ENCODE data around the gene SLC22A15. TPM values are rescaled to one million over a fixed set of nuclear protein-coding genes. Genes with fewer than 3 reads are reported as not detected.

SLC22A15 gene
- total RNA-seq, 1 donor from 2014 or later, result 2.3 TPM

DNA sequence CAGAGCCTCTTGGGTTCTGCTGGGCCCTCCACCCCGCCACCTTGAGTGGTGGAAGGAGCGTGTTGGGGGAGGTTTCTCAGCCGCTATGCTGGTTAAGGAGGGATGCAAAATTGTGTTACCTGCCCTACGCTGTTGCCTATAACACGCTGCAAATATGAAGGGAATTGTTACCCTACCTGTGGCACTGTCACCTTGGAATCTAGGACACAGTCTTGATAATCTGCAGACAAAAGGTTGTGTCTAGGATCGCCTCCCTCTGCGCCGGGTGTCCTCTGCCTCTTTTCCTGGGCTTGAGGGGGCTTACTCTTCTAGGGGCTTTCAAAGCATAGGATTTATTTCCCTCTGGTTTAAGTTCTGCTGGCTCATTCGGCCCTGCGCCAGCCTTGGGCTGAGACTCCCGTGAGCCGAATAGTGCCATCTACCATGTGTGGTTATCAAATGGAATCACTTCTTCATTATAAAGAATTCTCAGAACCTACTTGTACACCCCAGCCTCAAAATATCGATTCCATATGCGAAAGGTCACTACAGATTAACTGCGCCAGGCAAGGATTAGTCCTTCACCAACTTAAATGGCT, 697 bp downstream of the SLC22A15 start:
- Mint-ChIP-seq H3K27ac (ENCODE audit: unreplicated experiment) (peak overlapping the region; percentile 24), H3K4me1 (peaks cover 10% of the 10 kb centered on the region)

DNA sequence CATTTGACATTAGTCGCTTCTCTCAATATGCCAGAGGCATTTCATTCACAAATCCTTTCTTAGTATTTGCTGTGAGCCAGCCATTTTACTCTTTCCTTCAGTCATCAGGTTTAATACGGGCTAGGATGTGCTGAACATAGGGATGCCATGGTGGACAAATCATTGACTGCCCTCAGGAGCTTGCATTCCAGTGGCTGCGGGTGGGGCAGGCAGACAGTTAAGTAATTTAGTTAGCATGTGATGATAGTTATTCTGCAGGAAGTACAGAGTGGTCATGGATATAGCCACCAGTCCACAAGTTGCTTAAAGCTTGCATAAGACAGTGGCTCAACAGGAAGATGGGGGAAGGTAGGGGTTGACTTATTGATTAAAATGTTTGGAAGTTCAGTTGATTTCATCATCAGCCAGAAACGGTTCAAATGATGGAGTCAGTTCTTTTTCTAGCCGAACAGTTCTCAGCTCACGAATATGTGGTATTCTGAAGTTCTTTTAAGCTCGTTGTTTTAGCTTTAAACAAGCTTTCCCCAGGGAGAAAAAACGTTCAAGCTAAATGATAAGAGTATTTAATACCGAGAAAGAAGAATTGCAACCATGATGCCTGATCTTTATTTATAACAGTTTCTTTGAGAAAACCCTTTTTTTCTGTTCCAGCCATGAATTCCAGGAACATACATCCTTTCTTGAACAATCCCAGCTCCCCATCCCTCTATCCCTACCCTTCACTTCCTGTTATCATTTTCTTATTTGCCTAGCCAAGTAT, 1.4 kb downstream of the SLC22A15 start:
- Mint-ChIP-seq H3K27ac (ENCODE audit: unreplicated experiment) (no peak overlapping the region), H3K4me1 (peaks cover 10% of the 10 kb centered on the region), H3K27me3 (ENCODE audit: low read depth) (peaks cover 34% of the 10 kb centered on the region), H3K9me3 (no peaks in the 10 kb centered on the region), H3K36me3 (ENCODE audit: low read depth) (no peaks in the 10 kb centered on the region), H3K4me3 (peak overlapping the region; percentile 87)
- DNase-seq (ENCODE audit: low read depth, low spot score), result no peak
- TF ChIP-seq, protein P1, sequence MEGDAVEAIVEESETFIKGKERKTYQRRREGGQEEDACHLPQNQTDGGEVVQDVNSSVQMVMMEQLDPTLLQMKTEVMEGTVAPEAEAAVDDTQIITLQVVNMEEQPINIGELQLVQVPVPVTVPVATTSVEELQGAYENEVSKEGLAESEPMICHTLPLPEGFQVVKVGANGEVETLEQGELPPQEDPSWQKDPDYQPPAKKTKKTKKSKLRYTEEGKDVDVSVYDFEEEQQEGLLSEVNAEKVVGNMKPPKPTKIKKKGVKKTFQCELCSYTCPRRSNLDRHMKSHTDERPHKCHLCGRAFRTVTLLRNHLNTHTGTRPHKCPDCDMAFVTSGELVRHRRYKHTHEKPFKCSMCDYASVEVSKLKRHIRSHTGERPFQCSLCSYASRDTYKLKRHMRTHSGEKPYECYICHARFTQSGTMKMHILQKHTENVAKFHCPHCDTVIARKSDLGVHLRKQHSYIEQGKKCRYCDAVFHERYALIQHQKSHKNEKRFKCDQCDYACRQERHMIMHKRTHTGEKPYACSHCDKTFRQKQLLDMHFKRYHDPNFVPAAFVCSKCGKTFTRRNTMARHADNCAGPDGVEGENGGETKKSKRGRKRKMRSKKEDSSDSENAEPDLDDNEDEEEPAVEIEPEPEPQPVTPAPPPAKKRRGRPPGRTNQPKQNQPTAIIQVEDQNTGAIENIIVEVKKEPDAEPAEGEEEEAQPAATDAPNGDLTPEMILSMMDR (conservative IDR thresholded peaks at IDR 0.05), result no peak

More for the DNA sequence above, 697 bp downstream of the SLC22A15 start:
- TF ChIP-seq, protein P1 (conservative IDR thresholded peaks at IDR 0.05), result no peak
- no peaks in the 10 kb centered on the region for H3K9me3 Mint-ChIP-seq
- no peak for DNase-seq (ENCODE audit: low read depth, low spot score)
- no peaks in the 10 kb centered on the region for H3K36me3 Mint-ChIP-seq (ENCODE audit: low read depth)
- H3K27me3 Mint-ChIP-seq (ENCODE audit: low read depth), result peaks cover 34% of the 10 kb centered on the region
- peak overlapping the region; percentile 87 for H3K4me3 Mint-ChIP-seq

DNA sequence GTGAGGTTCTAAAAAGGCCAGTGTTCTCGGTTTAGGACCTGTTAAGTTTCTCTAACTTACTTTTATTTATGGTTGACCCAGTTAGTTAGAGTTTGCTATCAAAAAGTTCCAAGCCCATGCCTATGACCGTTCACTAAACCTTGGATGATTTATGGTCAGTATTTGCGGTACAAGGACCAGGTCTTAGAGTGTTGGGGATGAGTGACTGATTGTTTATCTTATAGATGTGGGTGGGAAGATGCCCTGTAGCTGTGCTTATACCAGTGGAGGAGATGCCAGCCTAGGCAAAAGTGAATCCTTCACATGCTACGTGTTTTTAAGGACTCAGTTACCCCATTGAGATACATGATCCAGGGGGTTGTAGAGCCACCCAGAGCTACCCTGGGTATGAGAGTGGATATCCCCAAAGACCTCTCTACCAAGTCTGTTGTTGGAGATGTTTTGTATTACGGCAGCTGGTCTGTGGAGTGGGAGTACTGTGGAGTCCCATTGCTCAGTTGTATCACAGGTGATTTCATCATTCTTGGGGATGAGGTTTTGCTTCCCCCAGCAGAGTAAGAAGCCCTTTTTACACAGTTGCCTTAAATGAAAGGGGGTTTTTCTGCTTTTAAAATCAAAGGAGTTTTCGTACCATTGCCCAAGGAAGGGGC, 2.1 kb downstream of the SLC22A15 start:
- DNase-seq (ENCODE audit: low read depth, low spot score), result no peak
- H3K27ac Mint-ChIP-seq (ENCODE audit: unreplicated experiment), result no peak overlapping the region
- TF ChIP-seq, protein P1 (conservative IDR thresholded peaks at IDR 0.05), result no peak
- no peaks in the 10 kb centered on the region for H3K36me3 Mint-ChIP-seq (ENCODE audit: low read depth)
- peak overlapping the region; percentile 11 for H3K4me3 Mint-ChIP-seq
- H3K9me3 Mint-ChIP-seq, result no peaks in the 10 kb centered on the region
- peaks cover 10% of the 10 kb centered on the region for H3K4me1 Mint-ChIP-seq
- peaks cover 33% of the 10 kb centered on the region for H3K27me3 Mint-ChIP-seq (ENCODE audit: low read depth)

DNA sequence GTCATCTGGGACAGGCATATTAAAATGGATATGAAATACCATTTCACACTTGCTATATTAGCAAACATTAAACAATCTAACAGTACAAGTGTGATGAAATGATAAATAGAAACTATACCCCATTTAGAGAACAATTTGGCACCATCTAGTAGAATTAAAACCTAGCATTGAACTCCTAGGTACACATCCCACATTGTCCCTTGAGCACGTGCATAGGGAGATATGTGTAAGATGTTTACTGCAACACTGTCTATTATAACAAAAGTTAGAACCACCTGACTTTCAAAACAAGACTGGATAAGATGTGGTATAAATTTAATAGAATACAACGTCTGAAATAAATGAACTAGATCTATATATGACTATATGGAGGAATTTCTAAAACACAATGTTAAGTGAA, 3.8 kb downstream of the SLC22A15 start:
- Mint-ChIP-seq H3K27me3 (ENCODE audit: low read depth) (peaks cover 31% of the 10 kb centered on the region), H3K4me3 (no peak overlapping the region), H3K9me3 (no peaks in the 10 kb centered on the region), H3K4me1 (peaks cover 10% of the 10 kb centered on the region), H3K36me3 (ENCODE audit: low read depth) (no peaks in the 10 kb centered on the region), H3K27ac (ENCODE audit: unreplicated experiment) (no peak overlapping the region)
- TF ChIP-seq, protein P1 (conservative IDR thresholded peaks at IDR 0.05), result no peak
- no peak for DNase-seq (ENCODE audit: low read depth, low spot score)

DNA sequence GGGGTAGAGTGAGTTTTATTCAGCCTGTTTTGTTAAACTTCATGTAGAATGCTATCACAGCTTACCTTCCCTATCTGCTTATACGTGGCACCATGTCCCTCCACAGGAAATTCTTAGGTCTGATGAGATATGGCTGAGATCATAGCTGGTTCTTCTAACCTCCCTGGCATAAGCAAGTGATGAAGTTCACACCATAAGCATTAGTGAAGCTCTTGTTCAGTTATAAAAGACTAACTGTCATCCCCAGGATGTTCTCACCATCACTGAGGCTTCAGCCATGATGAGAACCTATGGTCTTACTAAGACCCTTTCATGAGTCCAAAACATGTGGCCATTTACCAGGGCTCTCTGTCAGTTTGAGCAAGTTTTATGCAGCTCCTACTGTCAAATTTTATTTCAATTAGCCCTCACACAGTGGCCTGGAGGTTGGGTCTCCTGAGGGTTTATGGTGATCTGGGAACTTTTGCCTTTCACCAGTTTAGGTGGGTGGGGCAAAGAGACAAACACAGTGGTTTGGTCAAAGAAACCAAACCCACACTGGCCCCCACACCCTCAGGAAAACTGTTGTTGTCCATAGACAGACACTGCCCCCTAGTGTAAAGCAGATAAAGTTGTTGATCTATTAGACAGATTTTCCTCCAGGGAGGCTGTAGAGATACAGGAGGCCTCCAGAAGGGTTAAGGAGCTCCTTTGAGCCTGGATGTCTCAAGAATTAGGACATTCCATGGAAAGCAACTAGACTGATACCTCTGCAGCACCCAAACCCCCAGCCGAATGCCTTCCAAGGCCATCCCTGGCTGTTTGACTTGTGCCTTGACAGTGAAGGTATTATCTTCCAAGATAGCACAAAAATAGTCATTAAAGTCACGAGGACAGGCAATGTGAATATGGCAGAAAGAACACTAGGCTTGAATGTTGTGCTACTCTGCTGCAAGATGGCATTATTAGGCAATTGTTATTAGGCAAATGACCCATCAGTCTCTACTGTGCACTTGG, 5.0 kb downstream of the SLC22A15 start:
- Mint-ChIP-seq H3K27ac (ENCODE audit: unreplicated experiment) (no peak overlapping the region), H3K4me1 (peaks cover 5% of the 10 kb centered on the region), H3K27me3 (ENCODE audit: low read depth) (peaks cover 22% of the 10 kb centered on the region), H3K36me3 (ENCODE audit: low read depth) (no peaks in the 10 kb centered on the region), H3K9me3 (no peaks in the 10 kb centered on the region), H3K4me3 (no peak overlapping the region)
- TF ChIP-seq, protein P1 (conservative IDR thresholded peaks at IDR 0.05), result peak; percentile 80
- DNase-seq (ENCODE audit: low read depth, low spot score), result no peak

Data from neural crest cell (in vitro differentiated cells).